HG03520 (cell line): ENCODE data around the gene MTUS2.
"Not testable (repeated sequence)": the region's sequence is repeated elsewhere in the genome, so short reads cannot be mapped to it uniquely, and the experiment has no call there.

ENCODE experiments used
- ATAC-seq: cut with Tn5 transposase; IDR thresholded peaks from one replicate; pipeline ENCODE4 v1.9.1; 2021; ENCODE audit warnings: mild to moderate bottlenecking, moderate library complexity; ENCODE audit not compliant: unreplicated experiment

MTUS2 gene

GRCh38 chr13:28955264-28955966 lies 135.3 kb downstream of the MTUS2 start:
- no peak for ATAC-seq

- ATAC-seq: no peak
Observed at GRCh38 chr13:28958018-28958417, 137.9 kb downstream of the MTUS2 start.

DNA sequence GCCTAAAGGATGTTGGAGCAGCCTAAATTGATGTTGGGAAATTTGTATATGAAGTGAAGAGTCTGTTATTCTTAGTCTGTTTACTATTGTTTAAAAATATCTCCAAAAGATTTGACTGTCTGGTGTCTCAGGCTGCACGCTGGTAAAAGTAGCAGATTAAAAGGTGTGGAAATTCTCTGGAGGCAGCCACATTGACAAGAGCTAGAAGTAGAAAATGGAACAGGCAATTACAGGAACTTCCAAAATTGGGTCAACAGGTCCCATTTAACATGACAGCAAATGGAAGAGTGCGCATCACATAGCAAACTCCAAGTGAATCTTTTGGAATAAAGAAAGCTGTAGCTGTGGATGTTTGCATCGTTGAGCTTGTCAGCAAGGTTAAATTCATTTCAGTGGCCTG lies 138.3 kb downstream of the MTUS2 start:
- no peak for ATAC-seq

- ATAC-seq: no peak
Observed at GRCh38 chr13:28964052-28964451, 143.9 kb downstream of the MTUS2 start.

GRCh38 chr13:28964803-28965202 lies 144.7 kb downstream of the MTUS2 start:
- no peak for ATAC-seq

GRCh38 chr13:28967029-28967915 lies 147.1 kb downstream of the MTUS2 start:
- no peak for ATAC-seq

DNA sequence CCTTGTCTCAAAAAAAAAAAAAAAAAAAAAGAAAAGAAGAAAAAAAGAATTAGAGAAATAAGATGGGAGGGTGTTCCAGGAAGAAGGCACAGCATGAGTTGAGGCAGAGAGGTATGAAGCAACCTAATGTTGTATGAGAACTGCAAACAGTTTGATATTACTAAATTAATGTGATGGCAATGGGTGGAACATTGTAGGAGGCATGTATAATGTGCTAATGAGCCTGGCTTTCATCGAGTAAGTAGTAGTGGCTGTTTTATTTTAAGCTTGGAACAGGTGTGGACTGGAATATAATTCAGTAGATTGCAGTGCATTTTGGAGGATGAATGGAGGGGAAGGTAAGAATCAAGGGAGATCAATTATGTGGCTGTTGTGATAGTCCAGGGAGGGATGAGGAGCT lies 156.1 kb downstream of the MTUS2 start:
- no peak for ATAC-seq

DNA sequence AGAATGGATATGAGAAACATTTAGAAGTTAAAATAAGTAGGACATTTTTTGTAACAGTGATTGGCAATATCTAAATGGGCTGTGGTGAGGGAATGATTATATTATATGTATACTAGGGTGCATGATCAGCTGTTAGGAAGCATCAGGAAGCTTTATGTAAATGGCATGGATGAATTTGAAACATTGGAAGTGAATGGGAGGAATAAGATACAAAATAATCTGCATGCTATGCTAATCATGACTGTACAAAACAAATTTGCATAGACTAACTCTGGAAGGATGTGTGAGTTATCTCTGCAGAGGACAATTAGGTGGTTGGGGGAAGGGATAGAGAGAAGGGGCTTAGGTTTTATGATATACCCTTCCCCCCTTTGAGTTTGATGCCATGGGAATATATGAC lies 156.5 kb downstream of the MTUS2 start:
- ATAC-seq: no peak

GRCh38 chr13:28978574-28978973 lies 158.4 kb downstream of the MTUS2 start:
- no peak for ATAC-seq

DNA sequence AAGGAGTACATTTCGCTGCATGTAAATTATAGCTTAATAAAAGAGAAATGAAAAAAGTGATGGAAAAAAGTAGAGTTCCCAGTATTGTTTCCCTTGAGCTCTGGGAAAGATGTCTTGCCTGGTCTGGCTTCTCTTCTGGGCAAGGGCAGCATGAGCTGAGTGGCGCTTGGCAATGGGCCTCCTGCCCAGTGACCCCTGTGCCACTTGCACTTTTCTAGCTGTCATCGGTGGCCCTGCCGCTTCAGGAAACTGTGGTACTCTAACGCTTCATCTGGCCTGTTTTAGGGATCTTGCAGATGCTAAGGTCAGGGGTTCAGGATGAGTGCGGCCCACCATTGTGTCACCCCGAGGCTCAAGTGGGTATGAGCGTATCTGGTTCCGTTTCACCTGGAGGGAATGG lies 161.4 kb downstream of the MTUS2 start:
- no peak for ATAC-seq

GRCh38 chr13:28983641-28984040 lies 163.5 kb downstream of the MTUS2 start:
- no peak for ATAC-seq

- no peak for ATAC-seq
Observed at GRCh38 chr13:28984326-28984725, 164.2 kb downstream of the MTUS2 start.

DNA sequence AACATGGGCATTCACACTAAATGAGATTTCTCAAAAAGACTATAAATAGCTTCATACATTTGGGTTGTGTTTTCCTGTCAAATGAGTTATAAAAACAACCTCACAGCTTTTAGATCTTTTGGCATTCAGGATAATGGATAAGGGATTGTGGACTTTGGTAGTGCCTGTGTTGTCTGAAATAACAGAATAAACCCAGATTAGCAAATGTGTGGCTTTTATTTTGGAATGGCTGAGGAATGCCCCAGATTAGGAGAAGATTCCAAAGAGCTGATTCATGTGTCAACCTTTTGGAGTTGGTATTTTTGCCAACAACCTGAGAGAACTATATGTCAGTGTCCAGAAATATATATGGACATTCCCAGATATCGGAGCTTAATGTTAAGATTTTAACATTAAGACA lies 164.7 kb downstream of the MTUS2 start:
- no peak for ATAC-seq

- not testable (repeated sequence) for ATAC-seq
Observed at GRCh38 chr13:28990378-28990777, 170.2 kb downstream of the MTUS2 start.

DNA sequence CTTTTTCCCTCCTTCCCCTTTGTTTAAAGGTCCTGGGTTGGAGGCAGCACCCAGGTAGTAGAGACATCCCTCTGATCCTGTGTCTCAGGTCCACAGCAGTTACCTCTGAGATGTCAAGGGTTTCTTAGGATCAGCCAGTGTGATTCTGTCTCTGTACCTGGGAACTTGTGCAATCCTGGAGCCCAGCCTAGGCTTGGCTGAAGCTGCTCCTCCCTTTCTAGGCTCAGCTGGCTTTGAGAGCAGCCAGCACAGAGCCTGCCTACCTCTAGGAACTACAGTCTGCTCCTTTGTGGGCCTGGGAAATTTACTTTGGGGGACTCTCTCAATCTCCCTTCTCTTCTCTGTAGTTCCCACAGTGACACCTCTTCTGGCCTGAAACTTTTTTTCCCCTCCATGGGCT lies 171.6 kb downstream of the MTUS2 start:
- ATAC-seq: no peak

- ATAC-seq: no peak
Observed at GRCh38 chr13:29000826-29001225, 180.7 kb downstream of the MTUS2 start.

GRCh38 chr13:29005035-29005762 lies 185.1 kb downstream of the MTUS2 start:
- no peak for ATAC-seq

- ATAC-seq: no peak
Observed at GRCh38 chr13:29005763-29006120, 185.6 kb downstream of the MTUS2 start.

DNA sequence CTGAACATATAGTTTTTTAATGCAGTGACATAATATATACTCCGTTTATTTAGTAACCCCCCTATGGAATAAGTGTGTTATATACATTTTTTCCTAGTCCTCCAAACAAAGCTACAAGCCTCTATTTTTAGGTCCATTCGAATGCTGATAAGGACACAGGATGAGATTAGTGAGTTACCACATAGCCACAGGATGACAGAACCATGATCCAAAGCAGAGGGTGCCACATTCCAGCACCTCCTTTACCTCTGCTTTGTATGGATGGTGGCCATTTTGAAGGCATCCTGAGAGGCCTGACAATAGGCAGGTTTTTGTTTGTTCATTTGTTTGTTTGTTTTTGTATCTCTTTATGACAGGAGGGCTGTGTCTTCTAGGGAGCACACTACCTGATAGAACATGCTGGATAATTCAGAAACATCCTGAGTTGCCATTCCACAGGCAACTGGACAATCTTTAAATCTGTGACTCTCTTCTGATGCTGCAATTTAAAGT lies 186.3 kb downstream of the MTUS2 start:
- no peak for ATAC-seq

DNA sequence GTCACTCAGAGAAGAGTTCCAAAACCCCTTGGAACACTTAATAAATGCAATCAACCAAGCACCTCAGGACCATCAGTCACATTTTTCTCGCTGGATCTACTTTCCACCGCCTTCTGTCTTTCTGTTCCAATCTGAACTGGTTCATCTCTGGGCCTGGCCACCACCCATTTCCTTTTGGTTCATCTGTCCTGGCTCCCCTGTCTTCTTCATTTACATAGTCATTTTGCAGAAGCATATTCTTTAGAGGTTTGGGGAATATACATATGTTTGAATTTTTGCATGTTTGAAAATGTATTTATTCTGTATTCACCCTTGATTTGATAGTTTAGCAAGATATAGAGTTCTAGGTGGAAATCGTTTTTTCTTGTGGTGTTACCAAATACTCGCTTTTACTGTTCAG lies 188.2 kb downstream of the MTUS2 start:
- no peak for ATAC-seq

DNA sequence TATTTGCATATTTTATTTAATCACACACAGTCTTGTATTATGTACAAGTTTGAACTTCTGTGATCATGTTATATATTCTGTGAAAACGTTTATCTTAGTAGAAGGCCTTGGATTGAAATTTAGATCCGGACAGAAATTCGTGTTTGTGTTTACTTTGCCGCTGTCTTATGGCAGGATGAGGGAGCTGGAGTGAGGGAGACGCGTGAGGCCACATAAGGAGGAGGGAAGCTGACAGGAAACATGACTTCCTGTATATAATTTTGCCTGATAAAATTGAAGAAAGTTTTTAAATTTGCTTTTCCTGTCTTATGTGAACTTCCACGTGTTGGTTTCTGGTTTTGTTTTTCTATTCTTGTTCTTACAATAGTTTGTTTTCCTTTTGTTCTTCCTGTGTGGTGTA lies 200.2 kb downstream of the MTUS2 start:
- ATAC-seq: no peak

- ATAC-seq: no peak
Observed at GRCh38 chr13:29021311-29021710, 201.2 kb downstream of the MTUS2 start.
